GM18520 (cell line): Measurements from ENCODE around the gene LPIN3.
A peak's percentile ranks its signal among the peaks of the same experiment; 100 is the strongest.
"Not testable (repeated sequence)": the region's sequence is repeated elsewhere in the genome, so short reads cannot be mapped to it uniquely, and the experiment has no call there.

ENCODE experiments used
- ATAC-seq: cut with Tn5 transposase; IDR thresholded peaks from one replicate; pipeline ENCODE4 v1.9.1; 2021; ENCODE audit not compliant: unreplicated experiment

Gene LPIN3, protein sequence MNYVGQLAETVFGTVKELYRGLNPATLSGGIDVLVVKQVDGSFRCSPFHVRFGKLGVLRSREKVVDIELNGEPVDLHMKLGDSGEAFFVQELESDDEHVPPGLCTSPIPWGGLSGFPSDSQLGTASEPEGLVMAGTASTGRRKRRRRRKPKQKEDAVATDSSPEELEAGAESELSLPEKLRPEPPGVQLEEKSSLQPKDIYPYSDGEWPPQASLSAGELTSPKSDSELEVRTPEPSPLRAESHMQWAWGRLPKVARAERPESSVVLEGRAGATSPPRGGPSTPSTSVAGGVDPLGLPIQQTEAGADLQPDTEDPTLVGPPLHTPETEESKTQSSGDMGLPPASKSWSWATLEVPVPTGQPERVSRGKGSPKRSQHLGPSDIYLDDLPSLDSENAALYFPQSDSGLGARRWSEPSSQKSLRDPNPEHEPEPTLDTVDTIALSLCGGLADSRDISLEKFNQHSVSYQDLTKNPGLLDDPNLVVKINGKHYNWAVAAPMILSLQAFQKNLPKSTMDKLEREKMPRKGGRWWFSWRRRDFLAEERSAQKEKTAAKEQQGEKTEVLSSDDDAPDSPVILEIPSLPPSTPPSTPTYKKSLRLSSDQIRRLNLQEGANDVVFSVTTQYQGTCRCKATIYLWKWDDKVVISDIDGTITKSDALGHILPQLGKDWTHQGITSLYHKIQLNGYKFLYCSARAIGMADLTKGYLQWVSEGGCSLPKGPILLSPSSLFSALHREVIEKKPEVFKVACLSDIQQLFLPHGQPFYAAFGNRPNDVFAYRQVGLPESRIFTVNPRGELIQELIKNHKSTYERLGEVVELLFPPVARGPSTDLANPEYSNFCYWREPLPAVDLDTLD

DNA sequence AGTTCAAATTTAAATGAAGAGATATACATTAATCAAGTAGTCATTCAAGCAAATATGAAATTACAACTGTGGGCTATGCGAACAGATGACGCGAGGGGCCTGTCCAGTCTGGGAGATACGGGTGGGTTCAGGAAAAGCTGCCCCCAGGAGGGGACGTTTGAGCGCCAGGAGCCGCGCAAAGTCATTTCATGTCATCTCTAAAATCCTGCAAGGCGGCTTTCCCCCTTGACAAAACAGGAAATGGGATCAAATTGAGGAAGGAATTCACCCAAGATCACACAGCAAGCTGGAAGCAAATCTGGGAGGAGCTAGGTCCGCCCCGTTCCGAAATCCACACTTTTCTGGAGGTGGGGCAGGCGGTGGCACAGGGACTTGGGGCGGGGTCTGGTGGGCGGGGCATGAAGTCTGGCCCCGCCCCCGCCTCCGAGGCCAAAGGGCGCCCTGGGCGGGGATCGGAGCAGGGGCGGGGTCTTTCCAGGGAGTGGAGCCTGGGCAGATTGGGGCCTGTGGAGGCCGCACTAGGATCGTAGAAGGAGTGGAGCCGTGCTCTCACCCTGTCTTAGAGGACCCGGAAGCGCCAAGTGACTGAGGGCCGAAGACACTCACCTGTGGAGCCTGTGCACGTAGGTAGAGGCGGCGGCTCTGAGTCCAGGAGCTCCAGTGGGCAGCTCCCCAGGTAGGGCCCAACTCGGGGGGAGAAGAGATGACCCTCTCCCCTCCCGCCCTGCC, at the start of gene LPIN3:
TSS of gene LPIN3 (plus strand) at position 495 of the 729 bp plus-strand sequence. CDS start 4,983 bp downstream, outside the sequence.
- no peak for ATAC-seq

DNA sequence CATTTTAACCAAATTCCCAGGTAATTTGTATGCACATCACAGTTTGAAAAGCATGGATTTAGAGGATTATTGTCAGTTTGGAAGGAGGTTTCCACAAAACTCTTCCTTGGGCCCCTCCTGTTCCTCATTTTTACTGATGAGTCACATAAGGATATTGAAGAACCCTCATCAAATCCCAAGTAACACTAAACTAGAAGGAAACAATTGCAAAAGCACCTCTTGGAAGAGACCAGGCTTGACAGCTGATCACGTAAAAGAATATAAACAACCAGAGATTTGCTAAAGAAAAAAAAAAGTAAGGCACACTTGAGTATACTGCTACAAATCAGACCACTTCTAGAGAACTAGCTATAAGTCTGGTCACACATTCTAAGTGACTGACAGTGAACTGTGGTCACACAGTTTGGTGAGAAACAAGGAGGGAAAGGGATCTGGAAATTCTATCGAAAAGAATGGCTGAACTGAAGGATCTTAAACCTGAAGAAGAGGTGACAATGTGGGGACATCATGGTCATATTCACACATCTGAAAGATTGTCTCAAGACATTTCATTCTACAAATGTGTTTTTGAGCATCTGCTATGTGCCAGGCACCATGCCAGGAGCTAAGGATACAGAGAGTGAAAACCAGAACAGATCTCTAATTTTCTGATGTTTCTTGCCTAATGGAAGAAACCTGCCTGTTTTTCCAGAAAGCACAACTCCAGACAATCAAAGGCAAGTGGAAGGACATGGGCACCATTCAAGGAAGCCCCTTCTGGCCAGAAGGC, 47.2 kb upstream of the LPIN3 start:
- ATAC-seq: no peak

- no peak for ATAC-seq
Observed at GRCh38 chr20:41299899-41300298, 40.7 kb upstream of the LPIN3 start.

DNA sequence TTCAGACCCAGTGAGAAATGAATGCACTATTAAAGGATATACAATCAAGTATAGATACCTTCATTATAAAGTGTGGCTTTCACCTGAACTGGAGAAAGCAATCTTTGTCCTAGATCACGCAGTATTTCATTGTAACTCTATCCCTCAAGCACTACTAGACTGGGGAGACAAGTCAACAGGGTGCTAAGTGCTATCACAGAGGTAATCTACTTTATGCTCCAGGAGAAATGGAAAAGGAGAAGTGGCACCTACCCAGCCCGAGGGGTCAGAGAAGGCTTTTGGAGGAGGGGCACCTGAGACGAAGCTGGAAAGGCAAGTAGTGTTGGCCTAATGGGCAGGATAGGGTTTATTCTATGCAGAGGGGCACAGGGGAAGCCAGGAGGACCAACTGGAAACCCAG, 40.2 kb upstream of the LPIN3 start:
- no peak for ATAC-seq

- no peak for ATAC-seq
Observed at GRCh38 chr20:41300886-41301285, 39.7 kb upstream of the LPIN3 start.

DNA sequence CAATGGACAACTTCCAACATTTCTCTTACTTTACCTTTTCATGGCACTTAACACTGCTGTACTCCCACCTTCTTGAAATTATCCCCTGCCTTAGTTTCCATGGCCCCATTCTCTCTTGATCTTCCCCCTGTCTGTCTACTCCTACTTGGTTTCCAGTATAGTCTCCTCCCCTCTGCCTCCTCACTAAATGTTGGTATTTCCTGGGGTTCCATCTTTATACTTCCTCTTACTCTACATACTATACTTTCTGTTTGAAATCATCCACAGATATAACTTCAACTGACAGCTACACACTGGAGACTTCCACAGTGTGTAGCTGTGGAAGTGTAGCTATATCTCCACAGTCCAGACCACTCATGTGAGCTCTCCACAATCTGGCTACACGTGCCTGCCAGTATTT, 36.6 kb upstream of the LPIN3 start:
- no peak for ATAC-seq

DNA sequence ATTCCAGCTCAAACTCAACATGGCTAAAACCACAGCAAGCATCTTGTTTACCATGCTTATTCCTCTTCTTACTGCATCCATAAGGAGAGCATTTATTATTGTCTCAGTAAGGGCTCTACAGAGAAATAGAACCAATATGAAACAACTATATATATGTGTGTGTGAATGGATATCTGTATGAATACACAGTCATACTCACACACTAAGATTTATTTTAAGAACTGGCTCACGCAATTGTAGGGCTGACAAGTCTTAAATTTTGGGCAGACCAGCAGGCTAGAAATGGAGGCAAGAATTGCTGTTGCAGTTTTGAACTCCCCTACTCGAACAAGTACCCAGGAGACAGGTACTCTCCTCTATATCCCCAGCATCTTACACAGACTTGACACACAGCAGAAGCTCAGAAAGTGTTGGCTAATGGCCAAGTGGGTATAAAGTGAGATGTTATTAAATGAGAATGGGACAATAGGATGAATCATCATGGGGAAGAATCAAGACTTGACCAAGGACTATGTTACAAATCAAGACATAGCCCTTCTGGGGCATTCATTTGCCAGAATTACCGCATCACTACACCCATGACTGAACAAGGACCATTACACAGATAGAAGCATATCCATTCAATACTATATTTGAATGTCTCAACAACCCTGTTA, 36.1 kb upstream of the LPIN3 start:
- no peak for ATAC-seq

GRCh38 chr20:41306061-41306727, 34.4 kb upstream of the LPIN3 start:
- ATAC-seq: peak; percentile 86

DNA sequence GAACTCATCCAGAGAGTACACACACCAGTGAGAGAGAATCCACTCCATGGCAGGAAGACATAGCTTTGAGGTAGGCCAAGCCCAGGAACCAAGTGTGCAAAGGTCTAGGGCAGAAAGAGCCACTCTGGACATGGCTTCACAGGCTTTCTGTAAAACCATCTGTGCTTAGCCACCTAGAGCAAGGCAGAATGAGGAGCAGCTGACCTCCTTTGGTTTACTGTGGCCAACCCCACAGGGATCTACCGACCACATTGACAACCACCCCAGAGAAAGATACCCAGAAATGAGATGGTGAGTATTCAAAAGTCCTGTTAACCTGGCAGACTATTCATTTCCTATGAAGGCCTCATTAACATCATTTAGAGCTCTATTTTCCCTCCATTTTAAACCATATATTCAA, 33.6 kb upstream of the LPIN3 start:
- ATAC-seq: no peak

DNA sequence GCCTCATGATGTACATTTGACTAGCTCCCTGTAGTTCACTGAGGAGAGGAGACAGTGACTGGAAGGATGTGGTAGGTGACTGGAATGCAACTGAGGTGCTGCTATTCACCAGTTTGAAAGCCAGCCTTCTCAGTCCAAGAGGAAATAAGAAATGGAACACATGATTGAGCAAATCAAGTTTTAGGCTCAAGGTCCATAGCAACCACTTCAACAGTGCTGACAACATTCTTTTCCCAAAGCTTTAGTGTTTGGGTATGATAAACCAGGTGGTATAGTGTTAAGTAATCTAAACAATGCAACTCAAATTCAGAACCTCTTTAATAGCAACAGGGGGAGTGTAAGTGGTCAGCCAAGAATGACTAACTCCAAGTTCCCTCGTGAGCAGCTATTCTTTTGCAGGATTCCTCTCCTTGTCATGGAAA, 32.3 kb upstream of the LPIN3 start:
- no peak for ATAC-seq

DNA sequence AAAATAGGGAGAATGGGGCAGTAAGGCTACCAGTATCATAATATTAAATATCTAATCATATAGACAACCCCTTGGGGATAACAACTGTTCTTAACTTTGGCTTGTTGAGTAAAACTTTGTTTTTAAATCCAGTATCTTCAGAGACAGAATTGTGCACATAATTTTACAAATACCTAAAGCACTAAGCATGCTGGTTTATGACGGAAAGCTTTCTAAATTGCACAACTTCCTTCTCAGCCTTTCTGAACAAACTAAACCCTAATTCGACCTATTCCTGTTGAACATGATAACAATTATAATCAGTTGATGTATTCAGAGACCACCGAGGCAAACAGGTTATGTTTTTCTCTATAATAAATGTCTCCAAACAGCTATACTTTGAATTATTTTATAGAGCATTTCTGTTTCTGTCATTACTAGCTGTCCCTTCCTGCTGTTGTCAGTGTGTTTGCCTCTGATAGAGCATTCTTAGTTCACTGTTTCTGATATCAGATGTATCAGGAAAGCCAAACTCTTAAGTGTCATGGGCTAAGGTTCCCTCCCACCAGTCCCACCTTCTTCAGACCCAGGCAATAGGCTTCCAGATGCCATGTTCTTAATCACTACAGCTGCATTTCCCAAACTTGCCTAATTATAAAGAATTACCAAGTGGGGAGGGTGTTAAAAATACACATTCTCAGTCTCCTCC, 31.8 kb upstream of the LPIN3 start:
- no peak for ATAC-seq

GRCh38 chr20:41309817-41310216, 30.8 kb upstream of the LPIN3 start:
- no peak for ATAC-seq

DNA sequence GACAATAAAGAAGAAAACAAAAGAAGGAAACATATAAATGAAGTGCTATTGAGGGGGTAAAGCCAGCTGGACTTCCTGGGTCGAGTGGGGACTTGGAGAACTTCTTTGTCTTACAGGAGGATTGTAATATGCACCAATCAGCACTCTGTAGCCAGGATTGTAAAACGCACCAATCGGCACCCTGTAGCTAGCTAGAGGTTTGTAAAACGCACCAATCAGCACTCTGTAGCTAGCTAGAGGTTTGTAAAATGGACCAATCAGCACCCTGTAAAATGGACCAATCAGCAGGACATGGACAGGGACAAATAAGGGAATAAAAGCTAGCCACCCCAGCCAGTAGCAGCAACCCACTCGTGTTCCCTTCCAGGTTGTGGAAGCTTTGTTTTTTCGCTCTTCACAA, 28.6 kb upstream of the LPIN3 start:
- not testable (repeated sequence) for ATAC-seq

DNA sequence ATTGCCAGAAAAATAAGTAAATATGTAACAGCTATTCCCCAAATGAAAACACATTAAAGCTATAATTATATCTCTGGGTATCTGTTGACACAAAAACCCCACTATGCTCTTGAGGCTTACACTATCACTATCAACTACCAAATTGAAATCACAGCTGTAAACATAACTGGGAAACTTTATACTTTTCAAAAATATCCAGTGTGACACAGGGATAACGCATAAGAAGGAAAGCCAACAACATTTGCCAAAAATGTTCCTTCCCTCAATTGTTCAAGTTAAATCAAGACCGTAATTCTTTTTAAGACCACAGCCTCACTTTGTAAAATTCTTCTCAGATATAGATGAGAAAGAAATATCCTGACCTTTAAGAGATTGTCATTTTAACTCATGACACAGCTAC, 26.2 kb upstream of the LPIN3 start:
- no peak for ATAC-seq

GRCh38 chr20:41316051-41316450, 24.6 kb upstream of the LPIN3 start:
- no peak for ATAC-seq

DNA sequence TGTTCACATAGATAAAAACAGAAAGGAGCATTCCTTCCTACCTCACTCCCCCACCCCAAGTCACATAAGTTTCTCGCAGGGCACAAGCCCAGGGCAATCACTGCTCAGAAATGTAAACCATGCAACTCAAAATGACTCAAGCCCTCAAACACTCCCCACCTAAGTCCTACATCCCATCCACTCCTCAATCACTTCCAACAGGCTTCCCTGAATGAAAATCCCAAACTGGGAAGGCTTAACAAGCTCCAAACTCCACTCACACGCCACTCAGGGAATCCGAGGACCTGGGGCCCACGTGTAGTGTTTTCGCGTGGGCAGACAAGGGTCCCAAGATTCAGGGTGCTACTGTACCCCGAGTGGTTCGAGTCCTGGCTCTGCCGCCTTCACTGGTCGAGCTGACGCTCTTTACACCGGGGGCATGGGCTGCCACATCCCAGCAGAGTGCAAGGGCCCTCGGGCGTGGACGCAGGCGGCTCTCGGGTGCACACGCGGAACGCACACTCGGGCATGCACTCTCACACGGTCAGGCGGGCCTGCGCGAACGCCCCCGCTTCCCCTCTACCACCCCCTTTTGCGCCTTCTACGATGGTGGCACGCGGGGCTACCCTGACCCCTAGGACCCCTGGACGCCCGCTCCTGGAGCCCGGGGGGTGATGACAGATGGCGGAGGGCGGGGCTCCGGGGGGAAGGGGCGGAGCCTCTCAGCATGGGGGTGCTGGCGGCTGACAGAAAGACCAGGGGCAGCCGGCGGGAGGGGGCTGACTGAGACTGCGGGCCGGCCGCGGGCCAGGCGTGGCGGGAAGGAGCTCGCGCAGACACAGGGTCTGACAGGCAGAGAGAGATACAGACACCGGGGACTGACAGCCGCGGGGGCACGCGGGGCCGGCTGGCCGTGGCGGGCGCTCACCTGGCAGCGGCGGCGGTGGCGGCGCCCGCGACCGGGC, 23.7 kb upstream of the LPIN3 start:
- peak; percentile 26 for ATAC-seq

GRCh38 chr20:41317546-41318270, 22.9 kb upstream of the LPIN3 start, which contains the start of gene ZHX3:
Gene ZHX3 (minus strand): TSS chr20:41317731. CDS start chr20:41204916, 112,815 bp downstream.
- peak; percentile 93 for ATAC-seq
